Left renal pelvis (tissue), 4 donors: Measurements from ENCODE around the gene MSANTD1. TPM values are rescaled to one million over a fixed set of nuclear protein-coding genes. Genes with fewer than 3 reads are reported as not detected.
A peak's percentile ranks its signal among the peaks of the same experiment; 100 is the strongest.
"Not testable (repeated sequence)": the region's sequence is repeated elsewhere in the genome, so short reads cannot be mapped to it uniquely, and the experiment has no call there.

Experiments
- DNase-seq, 4 donors: peaks; one replicate each; pipeline ENCODE4 v3.0.0-alpha.2; 2013; ENCODE audit warnings: low read depth in 4 of 4, low spot score in 3 of 4
- polyA plus RNA-seq, 4 donors: library from polyadenylated mRNA; unstranded; fragments of 120-200 nt; gene quantifications; one replicate each; pipeline ENCODE4 v1.2.1, GENCODE V29; 2013; ENCODE audit not compliant: insufficient read length in 4 of 4

The MSANTD1 gene
- polyA plus RNA-seq, 4 donors = 0.24 to 1.7 (median 0.62) TPM

DNA sequence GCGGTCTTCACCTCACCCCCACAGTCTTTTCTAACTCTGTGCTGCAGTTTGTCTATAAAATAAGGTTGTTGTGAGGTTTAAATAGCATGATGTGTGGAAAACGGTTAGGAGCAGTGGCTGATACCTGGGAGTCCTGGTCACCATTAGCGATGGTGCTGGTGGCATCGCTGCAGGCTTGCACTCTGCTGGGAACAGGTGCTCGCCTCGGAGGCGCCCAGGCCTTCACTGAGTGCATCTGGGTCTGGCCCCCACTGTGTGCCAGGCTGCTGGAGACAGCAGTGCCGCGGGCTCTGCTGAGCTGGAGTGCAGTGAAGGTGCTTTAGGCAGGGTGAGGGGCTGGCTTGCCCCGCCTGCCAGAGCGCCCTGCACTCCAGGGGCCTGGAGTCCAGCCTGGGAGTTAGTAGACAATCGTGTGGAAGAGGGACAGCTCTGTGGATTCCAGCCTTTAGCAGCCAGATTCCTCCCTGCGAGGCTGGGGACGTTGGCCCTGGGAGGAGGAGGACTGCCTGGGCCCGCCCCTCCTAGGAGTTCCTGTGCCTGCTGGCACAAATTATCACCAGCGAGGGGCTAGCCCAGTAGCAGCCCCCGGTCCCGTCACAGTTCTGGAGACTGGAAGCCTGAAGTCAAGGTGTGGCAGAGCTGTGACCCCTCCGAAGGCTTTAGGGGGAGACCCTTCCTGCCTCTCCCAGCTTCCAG, 51.2 kb downstream of the MSANTD1 start:
- DNase-seq = no peak

GRCh38 chr4:3300882-3301281, 51.9 kb downstream of the MSANTD1 start:
- not testable (repeated sequence) for DNase-seq

- DNase-seq = no peak
Measured at GRCh38 chr4:3301450-3302172, 52.7 kb downstream of the MSANTD1 start.

DNA sequence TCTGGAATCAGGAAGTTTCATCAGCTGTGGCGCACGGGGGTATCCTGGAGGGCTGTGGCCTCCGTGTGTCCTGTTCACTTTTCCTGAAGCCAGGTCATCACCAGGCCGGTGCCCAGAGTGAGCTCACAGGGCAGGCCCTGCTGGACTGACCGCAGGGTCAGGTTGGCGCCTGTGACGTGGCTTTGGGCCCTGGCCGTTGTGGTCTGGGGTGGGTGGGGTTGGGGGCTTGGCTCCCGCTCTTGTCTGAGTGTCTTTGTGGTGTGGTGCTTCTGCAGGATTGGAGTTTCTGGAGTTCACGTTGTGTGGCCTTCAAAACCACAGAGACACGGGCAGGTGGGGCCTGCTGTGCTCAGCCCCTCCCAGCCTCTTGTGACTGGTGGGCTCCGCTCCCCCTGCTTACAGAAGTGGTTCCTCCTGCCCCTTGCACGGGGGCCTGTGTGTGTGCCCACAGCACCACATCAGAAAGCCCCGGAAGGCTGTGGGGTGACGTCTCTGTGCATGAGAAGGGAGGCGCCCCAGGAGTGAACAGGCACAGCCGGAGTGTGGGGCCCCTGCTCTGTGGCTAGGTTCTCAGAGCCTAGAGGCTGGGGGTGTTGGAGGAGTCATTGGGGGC, 53.3 kb downstream of the MSANTD1 start:
- DNase-seq = no peak

DNA sequence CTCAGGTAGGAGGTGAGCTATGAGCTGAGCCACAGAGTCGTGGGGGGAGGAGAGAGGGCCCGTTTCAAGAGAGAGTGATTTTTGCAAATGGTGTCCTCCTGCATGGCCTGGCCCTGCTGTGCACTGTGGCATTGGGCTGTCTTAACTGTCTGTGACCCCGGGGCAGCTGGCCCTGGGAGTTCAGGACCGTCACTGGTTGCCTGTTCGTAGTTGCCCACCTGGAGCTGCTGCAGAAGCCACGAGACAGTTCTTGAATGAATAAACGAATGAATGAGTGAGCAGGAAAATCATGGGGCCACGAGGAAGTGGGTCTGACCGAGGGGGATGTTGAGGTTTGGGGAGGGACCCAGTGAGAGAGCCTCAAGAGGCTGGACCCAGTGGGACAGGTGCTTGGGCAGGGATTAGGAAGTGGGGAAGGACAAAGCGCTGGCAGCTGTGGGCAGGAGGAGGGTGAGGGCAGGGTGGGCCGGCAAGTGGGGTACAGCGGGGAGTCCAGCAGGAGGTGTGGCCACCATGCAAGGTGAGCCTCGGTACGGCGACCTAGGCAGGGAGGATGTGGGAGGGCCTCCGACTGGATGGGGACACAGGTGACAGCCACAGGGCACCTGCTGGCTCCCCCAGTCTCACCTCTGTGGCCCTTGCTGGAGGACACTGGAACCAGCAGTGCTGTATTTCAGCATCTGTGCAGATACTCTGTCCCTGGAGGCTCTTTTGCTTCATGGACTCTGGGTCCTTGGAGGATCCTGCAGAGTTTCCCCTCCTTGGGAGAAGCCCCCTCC, 54.0 kb downstream of the MSANTD1 start:
- no peak for DNase-seq

DNA sequence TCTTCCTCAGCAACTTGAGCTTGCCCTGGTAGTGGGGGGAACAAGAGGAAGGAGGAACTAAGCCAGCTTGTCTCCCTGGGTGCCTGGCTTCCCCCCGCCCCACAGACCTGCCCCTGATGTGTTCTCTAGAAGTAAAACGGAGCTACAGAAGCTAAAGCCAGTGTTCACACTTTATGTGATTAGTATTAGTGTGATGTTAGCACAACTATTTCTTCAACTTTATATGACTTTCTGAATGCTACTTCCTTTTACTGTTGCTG, 54.5 kb downstream of the MSANTD1 start:
- DNase-seq = no peak

DNA sequence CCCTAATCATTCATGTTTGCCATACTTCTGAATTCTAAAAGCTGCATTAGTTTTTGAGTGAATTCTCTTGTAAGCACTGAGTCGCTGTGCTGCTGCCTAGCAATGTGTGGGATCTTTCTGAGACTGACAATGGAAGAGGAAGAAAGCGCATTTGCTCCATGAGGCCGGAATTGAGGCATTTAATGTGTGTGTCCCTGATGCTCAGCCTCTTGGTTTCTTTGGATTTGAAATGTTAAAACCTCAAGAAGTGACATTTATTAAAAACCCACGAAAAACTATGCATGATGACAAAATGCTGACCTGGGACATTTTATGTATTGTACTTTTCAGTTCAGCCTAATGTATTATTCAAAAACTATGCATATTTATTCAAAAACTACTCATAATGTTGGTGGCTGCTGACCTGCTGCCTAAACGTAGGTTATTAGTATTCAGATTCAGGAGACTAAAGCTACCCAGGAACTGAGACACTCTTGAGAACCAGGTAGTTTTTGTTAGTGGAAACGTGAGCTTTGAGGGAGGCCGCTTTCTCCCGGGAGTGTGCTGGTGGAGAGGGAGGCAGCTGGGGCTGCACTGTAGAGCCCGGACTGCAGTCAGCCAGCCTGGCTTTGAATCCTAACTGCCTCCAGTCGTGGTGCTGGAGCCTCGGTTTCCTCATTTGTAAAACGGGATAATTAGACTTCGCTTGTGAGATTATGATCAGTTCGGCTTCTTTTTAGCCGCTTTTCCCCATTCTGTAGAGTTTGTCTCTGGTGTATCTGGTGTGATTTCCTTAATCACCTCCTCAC, 55.2 kb downstream of the MSANTD1 start:
- no peak for DNase-seq

GRCh38 chr4:3304831-3305609, 56.1 kb downstream of the MSANTD1 start:
- peak in 1 of 4 donors; percentile 37 for DNase-seq

DNA sequence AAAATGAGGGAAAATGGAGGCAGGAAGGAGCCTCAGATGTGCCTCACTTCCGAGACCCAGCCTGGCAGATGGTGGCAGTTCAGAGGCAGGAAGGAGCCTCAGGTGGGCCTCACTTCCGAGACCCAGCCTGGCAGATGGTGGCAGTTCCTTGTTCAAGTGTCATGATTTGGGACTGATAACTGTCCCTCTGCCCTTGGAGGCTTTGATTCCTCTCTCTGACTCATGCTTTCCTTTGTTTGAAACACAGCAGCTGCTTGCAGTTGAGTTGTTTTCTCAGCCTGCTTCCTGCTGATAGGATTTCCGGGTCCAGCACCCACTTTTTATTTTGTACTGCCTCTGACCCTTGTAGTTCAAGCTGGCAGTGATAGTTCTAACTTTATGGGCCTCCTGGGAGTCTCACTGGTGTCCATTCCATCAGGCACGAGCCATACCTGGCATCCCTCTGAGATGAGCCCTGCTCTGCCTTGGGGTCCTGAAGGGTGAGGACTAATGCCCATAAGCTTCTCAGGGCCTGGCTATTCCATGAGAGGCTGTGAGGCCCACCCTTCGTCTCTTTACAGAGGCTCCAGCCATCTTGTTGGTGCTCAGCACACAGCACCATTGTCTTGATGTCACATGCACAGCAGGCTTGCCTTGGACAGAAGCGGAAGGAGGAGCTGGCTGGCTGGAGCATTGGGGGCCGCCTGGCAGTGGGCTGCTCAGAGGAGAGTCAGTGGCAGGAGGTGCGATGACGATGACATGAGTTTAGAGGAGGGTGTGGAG, 56.8 kb downstream of the MSANTD1 start:
- DNase-seq = no peak

Other genes with a start within 250 kb of the MSANTD1 start
- not detected for gene HTT-AS, start 174.6 kb upstream of the MSANTD1 start, polyA plus RNA-seq
- gene HTT, start 174.5 kb upstream of the MSANTD1 start, polyA plus RNA-seq = 10 to 100 TPM; 20.7 to 41.5 (median 33.9) TPM
- 10 to 100 TPM; 33.4 to 61.7 (median 47.2) TPM for gene RGS12, start 43.9 kb downstream of the MSANTD1 start, polyA plus RNA-seq
- 1 to 10 TPM; 1.1 to 3.2 (median 1.3) TPM for gene HGFAC, start 192.8 kb downstream of the MSANTD1 start, polyA plus RNA-seq
- 1 to 10 TPM in 3 of 4 donors, under 1 TPM in 1; 0.42 to 3.3 (median 1.3) TPM for gene DOK7, start 214.1 kb downstream of the MSANTD1 start, polyA plus RNA-seq